Measurements from ENCODE around the gene PDLIM7. TPM values are rescaled to one million over a fixed set of nuclear protein-coding genes. Genes with fewer than 3 reads are reported as not detected.

Gene PDLIM7
- polyA plus RNA-seq, 1 of the 3 experiments (the other 2 are of a cell fraction), result 206 TPM

- peak overlapping the region; percentile 11; the same call in 1 of the 2 replicates for H3K4me2 ChIP-seq
- no peak overlapping the region for H3K9ac ChIP-seq
- H3K27me3 ChIP-seq (ENCODE audit: insufficient read depth), result no peaks in the 10 kb centered on the region
- H3K4me3 ChIP-seq (ENCODE audit: low read depth in 2 of 2, low read length in 1 of 2), result no peak overlapping the region
- H3K4me1 ChIP-seq (ENCODE audit: control insufficient read depth in 1 of 2, insufficient read depth in 2 of 2, low read depth in 1 of 2, low read length in 1 of 2), result peaks cover 6 to 15% of the 10 kb centered on the region in 2 experiments; a peak in 2 of 4 replicates
- 84% methylated on average over 13 of the region's 13 CpGs for WGBS (ENCODE audit: low lambda C conversion rate)
- TF ChIP-seq EZH2phosphoT487 (IDR thresholded peaks at IDR 0.05; ENCODE audit: borderline replicate concordance, low read depth), result no peak
- TF ChIP-seq RAD21 (IDR thresholded peaks at IDR 0.05; ENCODE audit: low read length), result no peak
- no peak for TF ChIP-seq JUND (IDR thresholded peaks at IDR 0.05)
- no peak for TF ChIP-seq MAX (IDR thresholded peaks at IDR 0.05; ENCODE audit: low read depth)
- no peak for TF ChIP-seq TCF12 (IDR thresholded peaks at IDR 0.05)
- TF ChIP-seq ELF1 (IDR thresholded peaks at IDR 0.05), result no peak
- TF ChIP-seq, protein P1, sequence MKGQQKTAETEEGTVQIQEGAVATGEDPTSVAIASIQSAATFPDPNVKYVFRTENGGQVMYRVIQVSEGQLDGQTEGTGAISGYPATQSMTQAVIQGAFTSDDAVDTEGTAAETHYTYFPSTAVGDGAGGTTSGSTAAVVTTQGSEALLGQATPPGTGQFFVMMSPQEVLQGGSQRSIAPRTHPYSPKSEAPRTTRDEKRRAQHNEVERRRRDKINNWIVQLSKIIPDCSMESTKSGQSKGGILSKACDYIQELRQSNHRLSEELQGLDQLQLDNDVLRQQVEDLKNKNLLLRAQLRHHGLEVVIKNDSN (IDR thresholded peaks at IDR 0.05; ENCODE audit: borderline replicate concordance, low read depth), result no peak
- TF ChIP-seq TAF1 (IDR thresholded peaks at IDR 0.05; ENCODE audit: borderline replicate concordance, low read depth, low read length), result no peak
- no peak for TF ChIP-seq RFX5 (IDR thresholded peaks at IDR 0.05; ENCODE audit: low read length)
- no peak for TF ChIP-seq MXI1 (IDR thresholded peaks at IDR 0.05; ENCODE audit: low read depth, low read length)
- no peak for TF ChIP-seq FOSL2 (IDR thresholded peaks at IDR 0.05; ENCODE audit: borderline replicate concordance, low read depth)
- TF ChIP-seq FOXJ3 (CRISPR knock-in tag; IDR thresholded peaks at IDR 0.05), result no peak
- no peak for TF ChIP-seq POLR2AphosphoS5 (IDR thresholded peaks at IDR 0.05; ENCODE audit: low read depth, low read length)
- no peak for DNase-seq
- peak overlapping the region in 1 of 2 experiments; percentile 11; a peak in 1 of 4 replicates for H3K27ac ChIP-seq (ENCODE audit: low read depth in 2 of 2, low read length in 1 of 2)
- CTCF ChIA-PET, result interaction anchor here (1.0 to 3.7 kb wide), 3 partner anchors 14 to 18 kb away, joined by 3 to 15 read pairs (median 3); no protein-coding TSS in a partner anchor
- POLR2A ChIA-PET, result interaction anchor here (0.8 kb wide), 1 partner anchor 23 kb away, joined by 3 read pairs; no protein-coding TSS in a partner anchor
- peaks cover 35% of the 10 kb centered on the region for H3K79me2 ChIP-seq (ENCODE audit: insufficient read depth)
- no peaks in the 10 kb centered on the region for H3K9me2 ChIP-seq
- no peak overlapping the region for H2AFZ ChIP-seq (ENCODE audit: low read depth)
- no peaks in the 10 kb centered on the region for H3K9me3 ChIP-seq
- H4K20me1 ChIP-seq (ENCODE audit: insufficient read depth), result no peaks in the 10 kb centered on the region
- peaks cover 22 to 56% of the 10 kb centered on the region in 2 experiments for H3K36me3 ChIP-seq (replicated peaks in 1 of 2; ENCODE audit: control insufficient read depth in 1 of 2, insufficient read depth in 2 of 2, low read length in 1 of 2)
- H3F3A ChIP-seq (replicated peaks; ENCODE audit: insufficient read depth), result peaks cover 10% of the 10 kb centered on the region
These were observed 22.2 kb upstream of the PDLIM7 start for GRCh38 chr5:177519463-177520235.

GRCh38 chr5:177516601-177517568 lies 19.5 kb upstream of the PDLIM7 start, which contains the start of gene DDX41:
Gene DDX41, minus strand, starts transcription at chr5:177516961. Its CDS starts 16 bp downstream, at chr5:177516945.
- Histone ChIP-seq H3K9me2 (no peaks in the 10 kb centered on the region), H2AFZ (ENCODE audit: low read depth) (no peak within 1 kb of the TSS), H3K27ac (ENCODE audit: low read depth in 2 of 2, low read length in 1 of 2) (peak within 1 kb of the TSS; percentile 72 to 91), H3K4me3 (ENCODE audit: low read depth in 2 of 2, low read length in 1 of 2) (peak within 1 kb of the TSS; percentile 79 to 99), H3K4me2 (peak within 1 kb of the TSS; percentile 98), H3K27me3 (ENCODE audit: insufficient read depth) (no peaks in the 10 kb centered on the region), H3K9me3 (no peaks in the 10 kb centered on the region), H4K20me1 (ENCODE audit: insufficient read depth) (no peaks in the 10 kb centered on the region), H3K4me1 (ENCODE audit: control insufficient read depth in 1 of 2, insufficient read depth in 2 of 2, low read depth in 1 of 2, low read length in 1 of 2) (peaks cover 6 to 15% of the 10 kb centered on the region in 2 experiments; a peak in 2 of 4 replicates), H3F3A (replicated peaks; ENCODE audit: insufficient read depth) (peaks cover 10% of the 10 kb centered on the region), H3K79me2 (ENCODE audit: insufficient read depth) (peaks cover 40% of the 10 kb centered on the region), H3K9ac (peak within 1 kb of the TSS; percentile 81), H3K36me3 (replicated peaks in 1 of 2; ENCODE audit: control insufficient read depth in 1 of 2, insufficient read depth in 2 of 2, low read length in 1 of 2) (peaks cover 26 to 63% of the 10 kb centered on the region in 2 experiments)
- CTCF ChIA-PET, result interaction anchor here (0.8 to 8.8 kb wide), 5 partner anchors 9 to 207 kb away, joined by 3 to 80 read pairs (median 4); no protein-coding TSS in a partner anchor
- WGBS (ENCODE audit: low lambda C conversion rate), result under 1% methylated on average over 68 of the region's 96 CpGs
- peak; percentile 98 for DNase-seq
- POLR2A ChIA-PET, result interaction anchor here (1.6 to 2.2 kb wide), 2 partner anchors 20 to 21 kb away, joined by 4 to 7 read pairs; partner anchors contain the start of gene PDLIM7
- TF ChIP-seq RXRA (IDR thresholded peaks at IDR 0.05; ENCODE audit: borderline replicate concordance, low read depth), result no peak
- TF ChIP-seq, protein P2, sequence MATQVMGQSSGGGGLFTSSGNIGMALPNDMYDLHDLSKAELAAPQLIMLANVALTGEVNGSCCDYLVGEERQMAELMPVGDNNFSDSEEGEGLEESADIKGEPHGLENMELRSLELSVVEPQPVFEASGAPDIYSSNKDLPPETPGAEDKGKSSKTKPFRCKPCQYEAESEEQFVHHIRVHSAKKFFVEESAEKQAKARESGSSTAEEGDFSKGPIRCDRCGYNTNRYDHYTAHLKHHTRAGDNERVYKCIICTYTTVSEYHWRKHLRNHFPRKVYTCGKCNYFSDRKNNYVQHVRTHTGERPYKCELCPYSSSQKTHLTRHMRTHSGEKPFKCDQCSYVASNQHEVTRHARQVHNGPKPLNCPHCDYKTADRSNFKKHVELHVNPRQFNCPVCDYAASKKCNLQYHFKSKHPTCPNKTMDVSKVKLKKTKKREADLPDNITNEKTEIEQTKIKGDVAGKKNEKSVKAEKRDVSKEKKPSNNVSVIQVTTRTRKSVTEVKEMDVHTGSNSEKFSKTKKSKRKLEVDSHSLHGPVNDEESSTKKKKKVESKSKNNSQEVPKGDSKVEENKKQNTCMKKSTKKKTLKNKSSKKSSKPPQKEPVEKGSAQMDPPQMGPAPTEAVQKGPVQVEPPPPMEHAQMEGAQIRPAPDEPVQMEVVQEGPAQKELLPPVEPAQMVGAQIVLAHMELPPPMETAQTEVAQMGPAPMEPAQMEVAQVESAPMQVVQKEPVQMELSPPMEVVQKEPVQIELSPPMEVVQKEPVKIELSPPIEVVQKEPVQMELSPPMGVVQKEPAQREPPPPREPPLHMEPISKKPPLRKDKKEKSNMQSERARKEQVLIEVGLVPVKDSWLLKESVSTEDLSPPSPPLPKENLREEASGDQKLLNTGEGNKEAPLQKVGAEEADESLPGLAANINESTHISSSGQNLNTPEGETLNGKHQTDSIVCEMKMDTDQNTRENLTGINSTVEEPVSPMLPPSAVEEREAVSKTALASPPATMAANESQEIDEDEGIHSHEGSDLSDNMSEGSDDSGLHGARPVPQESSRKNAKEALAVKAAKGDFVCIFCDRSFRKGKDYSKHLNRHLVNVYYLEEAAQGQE (IDR thresholded peaks at IDR 0.05; ENCODE audit: low read depth, low read length), result peak; percentile 54; the same call in 1 of the 2 replicates
- TF ChIP-seq TAF1 (IDR thresholded peaks at IDR 0.05; ENCODE audit: borderline replicate concordance, low read depth, low read length), result 0 out of 2 replicates have a peak, but pooled peaks have one; percentile 8
- peak; percentile 78; the same call in 1 of the 2 replicates for TF ChIP-seq POLR2AphosphoS5 (IDR thresholded peaks at IDR 0.05; ENCODE audit: low read depth, low read length)
- TF ChIP-seq IRF3 (IDR thresholded peaks at IDR 0.05; ENCODE audit: low read depth, low read length), result no peak
- no peak for TF ChIP-seq EZH2phosphoT487 (IDR thresholded peaks at IDR 0.05; ENCODE audit: borderline replicate concordance, low read depth)
- peak; percentile 100 for TF ChIP-seq GATA2 (CRISPR knock-in tag; IDR thresholded peaks at IDR 0.05)
